Neural cell (in vitro differentiated cells): ENCODE data around the gene GSK3B. TPM values are rescaled to one million over a fixed set of nuclear protein-coding genes. Genes with fewer than 3 reads are reported as not detected.

Experiments
- H2AFZ ChIP-seq: fragments of 200-600, 300-800 bp; sonication (generic), shearing (Covaris generic); 2 replicates; pipeline ENCODE4 v1.6.0; 2014; ENCODE audit warnings: low read depth, mild to moderate bottlenecking, antibody characterized with exemption, low read length, moderate library complexity
- H3F3A ChIP-seq: fragments of 200-600 bp; shearing (Covaris generic); 2 replicates; pipeline ENCODE4 v1.6.1; 2016; ENCODE audit warnings: mild to moderate bottlenecking, moderate library complexity, mixed read lengths, antibody characterized with exemption, low read length; ENCODE audit not compliant: insufficient read depth, poor library complexity, severe bottlenecking
- H3K27ac ChIP-seq: fragments of 200-600, 300-800 bp; sonication (generic), shearing (Covaris generic); 2 replicates; pipeline ENCODE4 v1.5.1; 2014; ENCODE audit warnings: mild to moderate bottlenecking, low read length, moderate library complexity
- H3K27me3 ChIP-seq: fragments of 300-800, 200-600 bp; sonication (generic), shearing (Covaris generic); 2 replicates; pipeline ENCODE4 v1.6.0; 2014; ENCODE audit warnings: mild to moderate bottlenecking, low read depth, low read length, moderate library complexity; ENCODE audit not compliant: insufficient read depth
- H3K36me3 ChIP-seq: fragments of 300-800, 200-600 bp; sonication (generic), shearing (Covaris generic); 2 replicates; pipeline ENCODE4 v1.5.1; 2014; ENCODE audit warnings: mild to moderate bottlenecking, antibody characterized with exemption, low read length, moderate library complexity; ENCODE audit not compliant: insufficient read depth
- H3K4me2 ChIP-seq: fragments of 300-800, 200-600 bp; sonication (generic), shearing (Covaris generic); 2 replicates; pipeline ENCODE4 v1.6.0; 2014; ENCODE audit warnings: mild to moderate bottlenecking, low read length
- H3K4me3 ChIP-seq: fragments of 300-800, 200-600 bp; sonication (generic), shearing (Covaris generic); 2 replicates; pipeline ENCODE4 v1.5.1; 2014; ENCODE audit warnings: mild to moderate bottlenecking, low read length, moderate library complexity
- H3K79me2 ChIP-seq: fragments of 200-600 bp; shearing (Covaris generic); replicated peaks from 2 replicates; pipeline ENCODE4 v1.6.0; 2014; ENCODE audit warnings: mild to moderate bottlenecking, low read length, moderate library complexity; ENCODE audit not compliant: insufficient read depth
- H3K9ac ChIP-seq: fragments of 300-800, 200-600 bp; sonication (generic), shearing (Covaris generic); 2 replicates; pipeline ENCODE4 v1.6.1; 2016; ENCODE audit warnings: mild to moderate bottlenecking, low read length, mixed read lengths
- H3K9me2 ChIP-seq: fragments of 200-600 bp; shearing (Covaris generic); 2 replicates; pipeline ENCODE4 v1.6.1; 2016; ENCODE audit warnings: mild to moderate bottlenecking, low read length, mixed read lengths; ENCODE audit not compliant: insufficient read depth
- H3K9me3 ChIP-seq: fragments of 200-600, 300-800 bp; sonication (generic), shearing (Covaris generic); 2 replicates; pipeline ENCODE4 v1.6.1; 2016; ENCODE audit warnings: mild to moderate bottlenecking, mixed run types, low read length, moderate library complexity, mixed read lengths
- H4K20me1 ChIP-seq: fragments of 200-600 bp; shearing (Covaris generic); 2 replicates; pipeline ENCODE4 v1.6.1; 2016; ENCODE audit warnings: mild to moderate bottlenecking, mixed run types; ENCODE audit not compliant: insufficient read depth
- EP300 ChIP-seq: fragments of 450-650 bp; conservative IDR thresholded peaks from 2 replicates; pipeline ENCODE4 v1.6.1; 2014; ENCODE audit warnings: antibody characterized with exemption, mild to moderate bottlenecking, moderate library complexity; ENCODE audit not compliant: poor library complexity, severe bottlenecking
- EZH2 ChIP-seq: fragments of 200-600, 300-800 bp; shearing (Covaris generic), sonication (generic); IDR thresholded peaks from 2 replicates; pipeline ENCODE4 v1.6.1; 2014; ENCODE audit warnings: antibody characterized with exemption, low read length, borderline replicate concordance, mild to moderate bottlenecking; ENCODE audit not compliant: insufficient read depth, poor library complexity, severe bottlenecking
- MXI1 ChIP-seq: fragments of 450-650 bp; conservative IDR thresholded peaks from 2 replicates; pipeline ENCODE4 v1.6.1; 2014; ENCODE audit warnings: antibody characterized with exemption, mild to moderate bottlenecking; ENCODE audit not compliant: poor library complexity, severe bottlenecking
- POLR2AphosphoS5 ChIP-seq: IDR thresholded peaks from 2 replicates; pipeline ENCODE4 v1.6.1; 2012
- RAD21 ChIP-seq: fragments of 450-650 bp; conservative IDR thresholded peaks from 2 replicates; pipeline ENCODE4 v1.6.1; 2014; ENCODE audit warnings: antibody characterized with exemption, mild to moderate bottlenecking, moderate library complexity
- REST ChIP-seq: IDR thresholded peaks from 2 replicates; pipeline ENCODE4 v1.6.1; 2012; ENCODE audit warnings: borderline replicate concordance
- SMC3 ChIP-seq: fragments of 450-650 bp; conservative IDR thresholded peaks from 2 replicates; pipeline ENCODE4 v1.6.1; 2014; ENCODE audit warnings: antibody characterized with exemption, mild to moderate bottlenecking, moderate library complexity; ENCODE audit not compliant: poor library complexity
- TAF1 ChIP-seq: IDR thresholded peaks from 2 replicates; pipeline ENCODE4 v1.6.1; 2012; ENCODE audit warnings: low read depth
- polyA plus RNA-seq: library from polyadenylated mRNA; depleted of rRNA; stranded (reverse); fragments of >200 nt; gene quantifications from 2 replicates; pipeline ENCODE4 v1.2.3, GENCODE V29; 2014
- TF ChIP-seq, protein P1 (sequence below): fragments of 450-650 bp; IDR thresholded peaks from 2 replicates; pipeline ENCODE4 v1.5.1; 2014; ENCODE audit warnings: antibody characterized with exemption, mild to moderate bottlenecking, moderate library complexity; ENCODE audit not compliant: poor library complexity, severe bottlenecking

Gene GSK3B
- polyA plus RNA-seq, 1 donor from 2014 or later: 48.5 TPM

DNA sequence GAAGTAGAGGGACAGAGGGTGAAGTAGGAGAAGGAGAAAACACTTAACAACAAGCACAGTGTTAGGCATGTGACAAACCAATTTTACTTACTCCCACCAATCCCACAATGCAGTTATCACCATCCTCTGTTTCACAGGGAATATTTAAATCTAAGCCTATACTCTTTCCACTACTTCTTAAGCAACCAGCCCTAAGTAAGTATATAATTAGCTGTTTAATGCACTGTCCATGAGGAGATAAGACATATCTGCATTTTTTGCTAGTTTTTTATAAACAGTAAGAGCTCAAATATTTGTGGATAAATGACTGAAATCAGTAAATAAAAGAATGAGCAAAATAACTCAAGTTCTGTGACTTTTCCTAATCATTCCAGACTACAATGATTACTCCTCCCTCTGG lies 62.7 kb downstream of the GSK3B start:
- H4K20me1 ChIP-seq: peaks cover 9% of the 10 kb centered on the region

DNA sequence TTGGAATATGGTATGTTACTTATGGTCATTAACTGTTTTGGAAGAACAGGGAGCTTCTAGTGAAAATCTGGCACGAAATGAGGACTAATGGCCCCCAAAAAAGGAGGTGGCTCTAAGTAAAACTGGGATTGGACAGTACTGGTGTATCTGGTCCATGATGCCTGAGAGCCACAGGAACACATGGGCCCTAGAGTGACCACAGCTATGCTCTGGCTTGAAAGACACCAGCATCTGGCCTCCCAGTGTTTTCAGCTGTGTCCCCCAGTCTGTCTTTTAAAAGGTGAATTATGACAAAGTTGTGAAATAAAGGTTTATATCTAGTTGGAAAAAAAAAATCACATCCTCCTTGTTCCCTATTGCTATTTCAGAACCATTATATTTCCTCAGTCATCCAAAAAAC lies 64.5 kb downstream of the GSK3B start:
- no peak for TF ChIP-seq TAF1
- no peak for TF ChIP-seq EP300
- no peak for TF ChIP-seq RAD21
- no peak for TF ChIP-seq MXI1
- no peak for TF ChIP-seq SMC3
- TF ChIP-seq, protein P1, sequence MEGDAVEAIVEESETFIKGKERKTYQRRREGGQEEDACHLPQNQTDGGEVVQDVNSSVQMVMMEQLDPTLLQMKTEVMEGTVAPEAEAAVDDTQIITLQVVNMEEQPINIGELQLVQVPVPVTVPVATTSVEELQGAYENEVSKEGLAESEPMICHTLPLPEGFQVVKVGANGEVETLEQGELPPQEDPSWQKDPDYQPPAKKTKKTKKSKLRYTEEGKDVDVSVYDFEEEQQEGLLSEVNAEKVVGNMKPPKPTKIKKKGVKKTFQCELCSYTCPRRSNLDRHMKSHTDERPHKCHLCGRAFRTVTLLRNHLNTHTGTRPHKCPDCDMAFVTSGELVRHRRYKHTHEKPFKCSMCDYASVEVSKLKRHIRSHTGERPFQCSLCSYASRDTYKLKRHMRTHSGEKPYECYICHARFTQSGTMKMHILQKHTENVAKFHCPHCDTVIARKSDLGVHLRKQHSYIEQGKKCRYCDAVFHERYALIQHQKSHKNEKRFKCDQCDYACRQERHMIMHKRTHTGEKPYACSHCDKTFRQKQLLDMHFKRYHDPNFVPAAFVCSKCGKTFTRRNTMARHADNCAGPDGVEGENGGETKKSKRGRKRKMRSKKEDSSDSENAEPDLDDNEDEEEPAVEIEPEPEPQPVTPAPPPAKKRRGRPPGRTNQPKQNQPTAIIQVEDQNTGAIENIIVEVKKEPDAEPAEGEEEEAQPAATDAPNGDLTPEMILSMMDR: no peak

More for the DNA sequence above, 62.7 kb downstream of the GSK3B start:
- TF ChIP-seq RAD21 (no peak), POLR2AphosphoS5 (no peak), EZH2 (no peak), REST (no peak), EP300 (no peak), TAF1 (no peak), SMC3 (no peak), MXI1 (no peak)
- TF ChIP-seq, protein P1: no peak
- H2AFZ ChIP-seq: no peak overlapping the region
- H3K4me3 ChIP-seq: no peak overlapping the region
- H3F3A ChIP-seq: no peaks in the 10 kb centered on the region
- no peak overlapping the region for H3K9ac ChIP-seq
- no peaks in the 10 kb centered on the region for H3K9me3 ChIP-seq
- no peak overlapping the region for H3K27ac ChIP-seq
- H3K4me2 ChIP-seq: no peak overlapping the region
- no peaks in the 10 kb centered on the region for H3K9me2 ChIP-seq
- peaks cover 97% of the 10 kb centered on the region for H3K79me2 ChIP-seq
- H3K27me3 ChIP-seq: no peaks in the 10 kb centered on the region
- H3K36me3 ChIP-seq: no peaks in the 10 kb centered on the region

More for the DNA sequence above, 64.5 kb downstream of the GSK3B start:
- H3K4me3 ChIP-seq: no peak overlapping the region
- H3K9me3 ChIP-seq: no peaks in the 10 kb centered on the region
- H3K9me2 ChIP-seq: no peaks in the 10 kb centered on the region
- no peak overlapping the region for H3K4me2 ChIP-seq
- H3K36me3 ChIP-seq: no peaks in the 10 kb centered on the region
- no peaks in the 10 kb centered on the region for H3F3A ChIP-seq
- H3K27me3 ChIP-seq: no peaks in the 10 kb centered on the region
- H3K27ac ChIP-seq: no peak overlapping the region
- no peak overlapping the region for H2AFZ ChIP-seq
- H4K20me1 ChIP-seq: peaks cover 9% of the 10 kb centered on the region
- peaks cover 97% of the 10 kb centered on the region for H3K79me2 ChIP-seq
- H3K9ac ChIP-seq: no peak overlapping the region
